ENCODE results near the gene TRIM7. TPM values are rescaled to one million over a fixed set of nuclear protein-coding genes. Genes with fewer than 3 reads are reported as not detected.
"Not testable (repeated sequence)": the region's sequence is repeated elsewhere in the genome, so short reads cannot be mapped to it uniquely, and the experiment has no call there.

The TRIM7 gene
- total RNA-seq, 1 experiment from 2014 or later: 6.7 TPM

DNA sequence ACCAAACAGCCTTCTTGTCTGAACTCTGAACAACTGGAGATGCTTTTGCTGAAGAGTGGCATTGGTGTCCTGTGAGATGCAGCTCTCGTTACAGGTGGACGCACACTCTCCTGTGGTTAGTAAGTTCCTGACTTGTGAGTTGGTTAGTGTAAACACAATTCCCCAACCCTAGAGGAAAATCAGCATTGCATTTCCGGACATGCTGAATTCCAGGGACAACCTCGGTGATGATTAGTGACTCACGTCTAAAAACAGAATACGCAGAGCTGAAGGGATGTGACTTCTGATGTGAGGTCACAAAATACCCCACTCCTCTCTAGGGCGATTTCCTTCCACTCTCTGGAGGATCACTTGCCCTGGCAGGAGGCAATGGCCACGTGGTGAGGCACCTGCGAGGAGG is 52.6 kb downstream of the TRIM7 start:
- peak; percentile 57 for DNase-seq (ENCODE audit: low read depth)

- DNase-seq (ENCODE audit: low read depth): peak; percentile 54
Measured at GRCh38 chr5:181151146-181151545, 53.9 kb downstream of the TRIM7 start.

DNA sequence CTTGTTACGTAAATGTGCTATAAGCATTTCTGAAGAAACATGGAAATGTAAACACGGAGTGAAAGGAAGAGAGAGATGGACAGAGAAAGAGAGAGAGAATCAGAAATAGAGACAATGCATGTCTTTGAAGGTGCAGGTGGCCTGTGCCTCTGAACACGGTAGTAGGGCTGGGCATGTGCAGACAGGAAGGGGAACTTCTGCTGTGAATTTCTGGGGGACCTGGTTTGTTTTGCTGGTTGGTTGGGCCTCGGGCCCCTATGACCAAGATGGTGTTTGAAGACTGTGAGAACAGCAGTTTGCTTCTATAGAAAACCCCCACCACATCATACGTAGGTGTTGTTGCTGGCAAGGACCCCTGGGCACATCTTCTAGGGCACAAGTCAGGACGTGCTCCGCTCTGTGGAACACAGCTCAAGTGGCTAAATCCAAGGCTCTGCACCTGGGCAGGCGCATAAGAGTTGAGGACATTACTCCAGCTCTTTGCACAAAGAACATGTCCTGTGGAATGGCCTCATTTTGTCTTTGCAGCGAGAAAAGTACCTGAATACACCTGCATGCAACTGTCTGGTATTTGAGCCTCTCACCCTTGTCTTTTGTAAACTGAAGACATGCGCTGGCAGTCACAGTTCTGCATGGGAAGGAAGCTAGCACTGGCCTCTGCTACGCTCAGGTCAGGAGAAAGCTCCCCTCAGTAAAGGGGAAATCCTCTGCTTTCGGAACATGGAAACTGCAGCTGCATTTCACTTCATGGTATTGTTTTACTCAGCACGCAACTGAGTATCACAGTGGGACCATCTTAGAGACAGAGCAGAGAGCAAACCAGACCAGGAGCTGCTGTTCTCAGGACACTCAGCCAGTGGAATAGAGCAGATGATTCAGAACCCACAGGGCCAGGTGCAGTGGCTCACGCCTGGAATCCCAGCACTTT is 54.9 kb downstream of the TRIM7 start:
- DNase-seq (ENCODE audit: low read depth): no peak

DNA sequence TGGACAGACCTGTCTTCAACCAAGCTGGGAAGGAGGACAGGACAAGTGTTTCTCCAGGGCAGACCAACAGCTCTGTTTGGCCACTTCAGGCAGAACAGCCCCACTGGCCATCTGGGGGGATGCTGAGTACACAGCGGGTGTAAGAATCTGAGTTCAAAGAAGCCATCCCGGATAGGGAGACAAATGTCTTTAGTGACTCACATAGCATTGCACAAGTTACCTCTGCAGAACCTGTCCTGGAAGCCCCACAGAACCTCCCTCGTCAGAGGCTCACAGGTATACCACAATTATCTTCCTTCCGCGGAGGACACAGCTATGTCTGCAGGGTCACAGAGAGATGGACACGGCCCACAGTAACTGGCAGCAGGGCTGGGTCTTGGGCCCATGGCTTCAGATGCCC is 55.6 kb downstream of the TRIM7 start:
- no peak for DNase-seq (ENCODE audit: low read depth)

DNA sequence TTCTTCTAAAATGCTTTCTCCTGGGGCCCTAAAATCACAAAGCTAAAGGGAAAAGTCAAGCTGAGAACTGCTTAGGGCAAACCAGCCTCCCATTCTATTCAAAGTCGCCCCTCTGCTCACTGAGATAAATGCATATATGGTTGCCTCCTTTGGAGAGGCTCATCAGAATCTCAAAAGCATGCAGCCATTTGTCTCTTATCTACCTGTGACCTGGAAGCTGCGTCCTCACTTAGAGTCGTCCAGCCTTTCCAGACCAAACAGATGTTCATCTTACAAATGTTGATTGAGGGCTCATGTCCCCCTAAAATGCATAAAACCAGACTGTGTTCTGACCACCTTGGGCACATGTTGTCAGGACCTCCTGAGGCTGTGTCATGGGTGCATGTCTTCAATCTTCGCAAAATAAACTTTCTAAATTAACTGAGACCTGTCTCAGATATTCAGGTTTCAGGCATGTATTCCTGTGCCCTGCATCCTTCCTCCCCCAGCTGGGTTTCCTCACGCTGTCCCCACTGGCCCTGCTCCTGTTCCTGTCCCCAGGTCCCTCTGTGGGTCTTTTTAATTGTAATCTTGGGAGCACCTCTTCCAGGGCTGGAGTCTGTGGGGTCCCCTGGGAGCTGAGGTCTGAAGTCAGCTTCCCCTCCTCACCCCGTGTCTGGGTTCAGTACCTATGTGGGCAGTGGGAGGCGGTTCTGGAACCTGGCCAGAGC is 57.9 kb downstream of the TRIM7 start, which contains the start of gene OR2V2:
TSS of gene OR2V2 (plus strand) at position 660 of the 710 bp plus-strand sequence. CDS start 7,357 bp downstream, outside the sequence.
- not testable (repeated sequence) for DNase-seq (ENCODE audit: low read depth)

- DNase-seq (ENCODE audit: low read depth): no peak
Measured at GRCh38 chr5:181145133-181145532, 59.9 kb downstream of the TRIM7 start.

Other genes starting within 250 kb of the TRIM7 start
- gene BTNL3, start 216.3 kb downstream of the TRIM7 start, total RNA-seq (2014; rRNA removed; shearing (Covaris generic)): not detected in 2 replicates
- gene BTNL9, start 164.9 kb downstream of the TRIM7 start, total RNA-seq (2014; rRNA removed; shearing (Covaris generic)): 1.6 and 2.5 TPM in 2 replicates
- not detected in 2 replicates for gene OR2V1, start 74.0 kb downstream of the TRIM7 start, total RNA-seq (2014; rRNA removed; shearing (Covaris generic))
- gene OR2V2, start 57.6 kb downstream of the TRIM7 start, total RNA-seq (2014; rRNA removed; shearing (Covaris generic)): not detected in 2 replicates
- gene TRIM41, start 18.1 kb upstream of the TRIM7 start, total RNA-seq (2014; rRNA removed; shearing (Covaris generic)): 23.3 and 23.8 TPM in 2 replicates
- gene RACK1, start 38.7 kb upstream of the TRIM7 start, total RNA-seq (2014; rRNA removed; shearing (Covaris generic)): 3,901 and 4,257 TPM in 2 replicates
- gene TRIM52, start 55.9 kb upstream of the TRIM7 start, total RNA-seq (2014; rRNA removed; shearing (Covaris generic)): 1.6 and 2.6 TPM in 2 replicates
- not detected in 2 replicates for gene OR4F3, start 162.1 kb upstream of the TRIM7 start, total RNA-seq (2014; rRNA removed; shearing (Covaris generic))